ENCODE data around the gene DLG1.

GRCh38 chr3:197278933-197279332, 19.5 kb downstream of the DLG1 start:
- TF ChIP-seq CTCF (IDR thresholded peaks at IDR 0.05) (no peak), POLR2A (IDR thresholded peaks at IDR 0.05) (no peak)
